ENCODE results near the gene EFHC1. TPM values are rescaled to one million over a fixed set of nuclear protein-coding genes. Genes with fewer than 3 reads are reported as not detected.
"Not testable (repeated sequence)": the region's sequence is repeated elsewhere in the genome, so short reads cannot be mapped to it uniquely, and the experiment has no call there.

The EFHC1 gene
- total RNA-seq, 2 experiments from 2014 or later, result 3.4 to 4.8 TPM

GRCh38 chr6:52423971-52424381, 3.8 kb downstream of the EFHC1 start:
- ATAC-seq (ENCODE audit: poor library complexity), result no peak
- H3K36me3 Mint-ChIP-seq (ENCODE audit: low read depth), result no peaks in the 10 kb centered on the region
- Histone ChIP-seq H3K9me3 (ENCODE audit: control insufficient read depth in 1 of 2, insufficient read depth in 1 of 2, low read length in 2 of 2) (no peaks in the 10 kb centered on the region), H3K4me3 (ENCODE audit: low read length) (no peak overlapping the region), H3K4me1 (ENCODE audit: insufficient read depth, low read length) (peaks cover 18% of the 10 kb centered on the region), H3K27me3 (ENCODE audit: control insufficient read depth in 1 of 2, insufficient read depth in 2 of 2, low read length in 2 of 2) (no peaks in the 10 kb centered on the region), H3K36me3 (ENCODE audit: insufficient read depth, low read length) (no peaks in the 10 kb centered on the region), H3K27ac (ENCODE audit: low read depth in 1 of 2, low read length in 2 of 2) (no peak overlapping the region)
- no peaks in the 10 kb centered on the region for H3K4me1 Mint-ChIP-seq (ENCODE audit: low read depth)
- DNase-seq, result no peak
- CTCF ChIA-PET, result interaction anchor here (1.1 to 1.6 kb wide), 3 partner anchors 9 to 228 kb away, joined by 3 to 4 read pairs (median 3); partner anchors contain the start of gene PAQR8
- no peaks in the 10 kb centered on the region for H3K27me3 Mint-ChIP-seq
- no peak overlapping the region for H3K27ac Mint-ChIP-seq
- intact Hi-C loops (cut with DNase I, micrococcal nuclease), result loop anchor here (5.0 to 10.0 kb wide), 3 partner anchors 93 to 1371 kb away; partner anchors contain the start of gene LRRC1 (in 1 of the 2)
- POLR2A ChIA-PET, result interaction anchor here (1.6 kb wide), 1 partner anchor 139 kb away, joined by 4 read pairs; the partner anchor contains the start of gene MCM3
- TF ChIP-seq CTCF (IDR thresholded peaks at IDR 0.05), result no peak
- no peak overlapping the region for H3K4me3 Mint-ChIP-seq
- H3K9me3 Mint-ChIP-seq, result no peaks in the 10 kb centered on the region

- POLR2A ChIA-PET, result no interaction called here
- Histone ChIP-seq H3K4me1 (ENCODE audit: insufficient read depth, low read length) (peaks cover 14% of the 10 kb centered on the region), H3K27ac (ENCODE audit: low read depth in 1 of 2, low read length in 2 of 2) (no peak overlapping the region), H3K9me3 (ENCODE audit: control insufficient read depth in 1 of 2, insufficient read depth in 1 of 2, low read length in 2 of 2) (no peaks in the 10 kb centered on the region), H3K27me3 (ENCODE audit: control insufficient read depth in 1 of 2, insufficient read depth in 2 of 2, low read length in 2 of 2) (no peaks in the 10 kb centered on the region), H3K36me3 (ENCODE audit: insufficient read depth, low read length) (no peaks in the 10 kb centered on the region), H3K4me3 (ENCODE audit: low read length) (no peak overlapping the region)
- no peaks in the 10 kb centered on the region for H3K27me3 Mint-ChIP-seq
- intact Hi-C loops (cut with DNase I, micrococcal nuclease), result loop anchor here (5.0 to 10.0 kb wide), 3 partner anchors 93 to 1370 kb away; partner anchors contain the start of gene LRRC1 (in 1 of the 2)
- no peak for ATAC-seq (ENCODE audit: poor library complexity)
- H3K4me3 Mint-ChIP-seq, result no peak overlapping the region
- CTCF ChIA-PET, result interaction anchor here (1.2 kb wide), 1 partner anchor 9 kb away, joined by 3 read pairs; no protein-coding TSS in a partner anchor
- H3K27ac Mint-ChIP-seq, result no peak overlapping the region
- H3K4me1 Mint-ChIP-seq (ENCODE audit: low read depth), result no peaks in the 10 kb centered on the region
- TF ChIP-seq CTCF (IDR thresholded peaks at IDR 0.05), result no peak
- no peaks in the 10 kb centered on the region for H3K9me3 Mint-ChIP-seq
- DNase-seq, result no peak
- no peaks in the 10 kb centered on the region for H3K36me3 Mint-ChIP-seq (ENCODE audit: low read depth)
Measured at GRCh38 chr6:52424513-52424912, 4.4 kb downstream of the EFHC1 start.

GRCh38 chr6:52426667-52427066, 6.5 kb downstream of the EFHC1 start:
- Histone ChIP-seq H3K4me1 (ENCODE audit: insufficient read depth, low read length) (no peaks in the 10 kb centered on the region), H3K27ac (ENCODE audit: low read depth in 1 of 2, low read length in 2 of 2) (no peak overlapping the region), H3K27me3 (ENCODE audit: control insufficient read depth in 1 of 2, insufficient read depth in 2 of 2, low read length in 2 of 2) (no peaks in the 10 kb centered on the region), H3K36me3 (ENCODE audit: insufficient read depth, low read length) (no peaks in the 10 kb centered on the region), H3K4me3 (ENCODE audit: low read length) (no peak overlapping the region), H3K9me3 (ENCODE audit: control insufficient read depth in 1 of 2, insufficient read depth in 1 of 2, low read length in 2 of 2) (no peaks in the 10 kb centered on the region)
- ChIA-PET CTCF (no interaction called here), POLR2A (no interaction called here)
- no peak for TF ChIP-seq CTCF (IDR thresholded peaks at IDR 0.05)
- no peak for ATAC-seq (ENCODE audit: poor library complexity)
- no peak for DNase-seq
- Mint-ChIP-seq H3K4me1 (ENCODE audit: low read depth) (no peaks in the 10 kb centered on the region), H3K9me3 (no peaks in the 10 kb centered on the region), H3K4me3 (no peak overlapping the region), H3K27me3 (no peaks in the 10 kb centered on the region), H3K27ac (no peak overlapping the region), H3K36me3 (ENCODE audit: low read depth) (no peaks in the 10 kb centered on the region)
- intact Hi-C loops (cut with DNase I, micrococcal nuclease), result loop anchor here in 1 of 2 experiments (10.0 kb wide), 1 partner anchor 1368 kb away; the partner anchor contains the start of gene LRRC1

- H3K4me1 Mint-ChIP-seq (ENCODE audit: low read depth); H3K27ac ChIP-seq (ENCODE audit: low read depth in 1 of 2, low read length in 2 of 2); H3K4me3 ChIP-seq (ENCODE audit: low read length); H3K27me3 Mint-ChIP-seq; H3K36me3 ChIP-seq (ENCODE audit: insufficient read depth, low read length); H3K36me3 Mint-ChIP-seq (ENCODE audit: low read depth); CTCF ChIA-PET; H3K9me3 Mint-ChIP-seq; H3K27ac Mint-ChIP-seq; intact Hi-C loops (cut with DNase I, micrococcal nuclease); ATAC-seq (ENCODE audit: poor library complexity); H3K4me1 ChIP-seq (ENCODE audit: insufficient read depth, low read length); POLR2A ChIA-PET; H3K4me3 Mint-ChIP-seq; H3K9me3 ChIP-seq (ENCODE audit: control insufficient read depth in 1 of 2, insufficient read depth in 1 of 2, low read length in 2 of 2); DNase-seq; H3K27me3 ChIP-seq (ENCODE audit: control insufficient read depth in 1 of 2, insufficient read depth in 2 of 2, low read length in 2 of 2): not testable (repeated sequence)
Measured at GRCh38 chr6:52433294-52433693, 13.2 kb downstream of the EFHC1 start.
